ENCODE measurements around the gene TEAD4. TPM values are rescaled to one million over a fixed set of nuclear protein-coding genes. Genes with fewer than 3 reads are reported as not detected.

The TEAD4 gene
- total and polyA plus RNA-seq, 8 donors = 17.4 to 43.8 (median 29.5) TPM

GRCh38 chr12:3089588-3089987, 130.4 kb downstream of the TEAD4 start:
- DNase-seq (no peak), FAIRE-seq (no peak), ATAC-seq (no peak)
- H3K27ac ChIP-seq = no peak overlapping the region
- H3K4me1 ChIP-seq = no peaks in the 10 kb centered on the region
- TF ChIP-seq CTCF (IDR thresholded peaks at IDR 0.05) = no peak
- no peak overlapping the region for H3K4me3 ChIP-seq
- H3K27me3 ChIP-seq = no peaks in the 10 kb centered on the region
- WGBS, 2 donors = 94 to 99% methylated on average over 5 of the region's 5 CpGs
- intact Hi-C loops (cut with DNase I) = no loop called here
- no peaks in the 10 kb centered on the region for H3K9me3 ChIP-seq
- no peaks in the 10 kb centered on the region for H3K36me3 ChIP-seq

Other genes starting within 250 kb of the TEAD4 start
- 10 to 100 TPM; 45.5 to 72.8 (median 51.0) TPM for gene FKBP4, start 164.4 kb upstream of the TEAD4 start, total RNA-seq
- gene FKBP4, start 164.4 kb upstream of the TEAD4 start, polyA plus RNA-seq = 10 to 100 TPM; 24.2 to 31.4 TPM
- 10 to 100 TPM; 17.0 to 30.1 (median 20.5) TPM for gene ITFG2, start 146.7 kb upstream of the TEAD4 start, total RNA-seq
- gene ITFG2, start 146.7 kb upstream of the TEAD4 start, polyA plus RNA-seq = 10 to 100 TPM; 42.2 to 51.6 TPM
- under 1 TPM; 0.13 to 0.83 (median 0.33) TPM for gene NRIP2, start 124.4 kb upstream of the TEAD4 start, total RNA-seq
- 1 to 10 TPM in 1 of 2 donors, under 1 TPM in 1; 0.68 to 1.2 TPM for gene NRIP2, start 124.4 kb upstream of the TEAD4 start, polyA plus RNA-seq
- gene TEX52, start 102.4 kb upstream of the TEAD4 start, total RNA-seq = under 1 TPM in 1 of 6 donors, not detected in 5; 0.19 TPM
- not detected for gene TEX52, start 102.4 kb upstream of the TEAD4 start, polyA plus RNA-seq
- 1 to 10 TPM in 1 of 6 donors, under 1 TPM in 4, not detected in 1; 0.12 to 1.5 (median 0.60) TPM for gene FOXM1, start 82.2 kb upstream of the TEAD4 start, total RNA-seq
- under 1 TPM; 0.19 to 0.65 TPM for gene FOXM1, start 82.2 kb upstream of the TEAD4 start, polyA plus RNA-seq
- 10 to 100 TPM in 2 of 6 donors, 1 to 10 TPM in 4; 5.7 to 12.6 (median 8.0) TPM for gene RHNO1, start 82.2 kb upstream of the TEAD4 start, total RNA-seq
- 10 to 100 TPM in 1 of 2 donors, 1 to 10 TPM in 1; 6.9 to 11.3 TPM for gene RHNO1, start 82.2 kb upstream of the TEAD4 start, polyA plus RNA-seq
- gene TULP3, start 68.5 kb upstream of the TEAD4 start, total RNA-seq = 1 to 10 TPM; 4.1 to 9.0 (median 5.7) TPM
- 1 to 10 TPM; 6.3 to 8.9 TPM for gene TULP3, start 68.5 kb upstream of the TEAD4 start, polyA plus RNA-seq
- gene TSPAN9, start 118.0 kb downstream of the TEAD4 start, total RNA-seq = 10 to 100 TPM in 3 of 6 donors, 1 to 10 TPM in 3; 7.8 to 19.5 (median 10.4) TPM
- gene TSPAN9, start 118.0 kb downstream of the TEAD4 start, polyA plus RNA-seq = 10 to 100 TPM; 15.0 to 15.5 TPM